Activated naive CD4-positive, alpha-beta T cell (primary cell): ENCODE data around the gene OCA2.
"Not testable (repeated sequence)": the region's sequence is repeated elsewhere in the genome, so short reads cannot be mapped to it uniquely, and the experiment has no call there.

ENCODE experiments used
- DNase-seq, 4 experiments: peaks; one replicate each; lab custom pipeline; 2025; lab: John Stamatoyannopoulos, UW

Gene OCA2

DNA sequence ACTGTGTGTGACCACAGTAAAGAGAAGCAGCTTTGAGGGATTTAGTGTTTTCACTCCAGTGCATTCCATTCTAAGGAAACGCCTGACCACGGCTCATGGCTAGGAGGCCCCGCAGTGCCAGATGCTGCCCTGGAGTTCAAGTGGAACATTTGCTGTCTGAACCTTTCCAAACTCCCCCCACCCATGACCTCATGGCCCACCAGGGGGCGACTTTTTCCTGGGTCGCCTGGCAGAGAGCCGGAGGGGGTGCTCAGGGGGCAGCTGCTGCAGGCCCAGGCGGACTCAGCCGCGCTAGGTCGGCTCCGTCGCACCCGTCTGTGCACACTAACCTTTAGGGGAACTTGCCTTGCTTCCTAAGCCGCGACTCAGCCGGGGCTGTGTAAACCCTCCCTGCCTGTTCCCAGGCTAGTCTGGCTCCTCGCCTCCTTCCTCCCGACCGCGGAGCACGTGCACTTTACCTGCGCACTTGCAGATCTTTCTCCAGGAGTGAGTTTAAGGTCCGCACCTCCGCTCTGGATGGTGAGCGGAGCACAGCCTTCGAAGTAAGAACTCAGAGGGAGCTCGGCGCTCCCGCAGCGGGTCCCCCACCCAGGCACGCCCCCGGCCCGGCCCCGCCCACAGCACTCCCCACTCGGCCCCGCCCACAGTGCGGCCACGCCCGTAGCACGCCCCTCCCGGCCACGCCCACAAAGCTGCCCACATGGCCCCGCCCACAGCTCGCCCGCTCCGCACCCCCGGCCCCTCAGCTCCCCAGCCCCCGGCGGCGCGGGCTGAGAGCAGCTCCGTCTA is at the start of gene OCA2:
TSS of gene OCA2 (minus strand) at position 550 of the 789 bp plus-strand sequence. CDS start 17,441 bp downstream, outside the sequence.
- peak in 3 of 4 experiments; percentile 20 to 64 (median 35) for DNase-seq

DNA sequence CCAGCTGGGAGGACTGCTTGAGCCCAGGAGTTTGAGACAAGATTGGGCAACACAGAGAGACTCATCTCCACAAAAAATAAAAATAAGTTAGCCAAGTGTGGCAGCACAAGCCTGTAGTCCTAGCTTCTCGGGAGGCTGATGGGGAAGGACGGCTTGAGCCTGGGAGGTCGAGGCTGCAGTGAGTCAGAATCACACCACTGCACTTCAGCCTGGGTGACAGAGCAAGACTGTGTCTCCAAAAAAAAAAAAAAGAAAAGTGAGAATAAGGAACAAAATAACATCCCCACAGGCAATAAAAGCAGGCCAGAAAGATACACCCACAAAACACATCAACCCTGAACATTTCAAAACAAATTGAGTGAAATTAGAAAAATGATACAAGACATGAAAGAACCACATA is 48.7 kb upstream of the OCA2 start:
- no peak for DNase-seq

DNA sequence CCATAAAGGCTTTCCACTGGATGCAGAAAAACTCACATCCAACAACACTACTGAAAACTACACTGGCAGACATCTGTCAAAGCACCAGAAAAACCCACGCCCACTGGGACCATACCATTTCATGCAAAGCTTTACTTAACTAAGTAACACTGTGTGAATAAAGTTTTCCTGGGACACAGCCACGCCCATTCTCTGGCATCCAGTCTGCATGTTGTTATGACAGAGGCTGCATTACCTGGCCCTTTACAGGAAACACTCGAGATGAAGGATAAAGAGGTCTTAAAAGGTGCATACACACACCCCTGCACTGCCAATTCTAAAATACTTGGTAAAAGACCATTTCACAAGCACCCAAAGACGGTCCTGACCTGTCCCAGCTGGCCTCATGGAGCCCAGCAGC is 46.3 kb upstream of the OCA2 start:
- DNase-seq: not testable (repeated sequence)

DNA sequence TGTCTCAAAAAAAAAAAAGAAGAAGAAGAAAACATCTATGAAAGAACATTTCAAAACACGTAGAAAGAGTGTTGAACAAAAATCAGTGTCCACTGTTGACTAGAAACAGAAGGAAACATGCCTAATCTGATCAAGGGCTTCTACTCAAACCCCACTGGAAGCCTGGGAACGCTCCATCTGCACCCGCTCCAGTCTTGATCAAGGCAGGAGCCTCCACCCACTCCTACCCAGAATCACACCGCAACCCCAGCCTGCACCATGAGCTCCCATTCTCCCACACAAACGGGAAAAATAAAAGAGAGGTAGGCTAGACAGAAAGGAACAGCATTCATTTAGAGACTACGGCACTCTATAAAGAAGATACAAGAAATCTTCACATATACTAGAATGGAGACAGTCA is 40.9 kb upstream of the OCA2 start:
- DNase-seq: no peak

DNA sequence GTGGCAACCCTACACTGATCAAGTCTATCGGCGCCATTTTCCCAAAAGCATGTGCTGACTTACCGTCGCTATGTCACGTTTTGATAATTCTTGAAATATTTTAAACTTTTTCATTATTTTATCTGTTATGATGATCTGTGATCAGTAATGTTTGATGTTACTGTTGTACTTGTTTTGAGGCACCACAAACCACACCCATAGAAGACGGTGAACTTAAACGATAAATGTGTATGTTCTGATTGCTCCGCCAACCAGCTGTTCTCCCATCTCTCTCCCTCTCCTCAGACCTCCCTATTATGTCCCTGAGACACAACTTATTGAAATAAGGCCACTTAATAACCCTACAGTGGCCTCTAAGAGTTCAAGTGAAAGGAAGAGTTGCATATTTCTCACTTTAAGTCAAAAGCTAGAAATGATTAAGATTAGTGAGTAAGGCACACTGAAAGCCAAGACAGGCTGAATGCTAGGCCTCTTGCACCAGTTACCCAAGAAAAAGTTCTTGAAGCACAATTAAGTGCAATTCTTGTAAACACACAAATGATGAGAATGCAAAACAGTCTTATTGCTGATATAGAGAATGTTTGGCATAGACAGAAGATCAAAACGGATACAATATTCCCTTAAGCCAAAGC is 38.4 kb upstream of the OCA2 start:
- DNase-seq: not testable (repeated sequence)

DNA sequence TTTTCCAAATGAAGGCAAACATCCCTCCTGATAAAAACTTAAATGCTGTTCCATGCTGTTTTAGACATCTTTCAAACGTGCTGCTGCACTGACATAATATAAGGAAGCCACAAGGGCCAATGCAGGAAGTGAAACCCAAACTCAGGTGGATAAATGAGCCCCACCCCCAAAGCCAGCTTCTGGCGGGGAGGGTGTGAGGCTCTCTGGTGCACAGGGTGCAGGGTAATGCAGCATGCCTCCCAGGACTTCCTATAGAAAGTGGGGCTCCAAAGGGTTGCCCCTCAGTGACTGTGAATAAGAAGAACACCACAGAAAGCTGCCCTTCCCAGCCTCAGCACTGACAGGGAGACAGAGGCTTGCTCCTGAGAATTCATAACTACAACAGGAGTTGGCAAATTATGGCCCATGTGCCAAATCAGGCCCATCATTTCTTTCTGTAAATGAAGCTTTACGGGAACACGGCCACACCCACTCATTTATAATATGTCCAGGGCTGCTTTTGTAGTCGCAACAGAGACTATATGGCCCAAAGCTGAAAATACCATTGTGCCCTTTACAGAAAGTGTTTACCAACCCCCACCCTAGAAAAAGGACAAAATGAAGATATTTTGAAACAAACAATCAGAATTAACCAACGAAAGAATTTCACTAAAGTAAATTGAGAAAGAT is 37.3 kb upstream of the OCA2 start:
- peak in 1 of 4 experiments; percentile 21 for DNase-seq

DNA sequence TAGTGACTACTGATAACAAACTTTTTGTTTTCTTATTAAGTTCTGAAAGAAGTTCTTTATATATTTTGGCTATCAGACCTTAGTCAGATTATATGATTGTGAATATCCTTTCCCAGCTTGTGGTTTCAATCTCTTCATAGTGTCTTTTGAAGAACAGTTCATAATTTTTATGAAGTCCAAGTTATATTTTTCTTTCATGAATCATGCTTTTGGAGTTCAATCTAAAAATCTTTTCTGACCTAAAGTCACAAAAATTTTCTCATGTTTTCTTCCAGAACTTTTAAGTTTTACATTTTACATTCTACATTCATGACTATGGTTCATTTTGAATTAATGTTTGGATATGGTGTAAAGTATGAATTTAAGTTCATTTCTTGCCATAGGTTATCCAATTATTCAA is 34.2 kb upstream of the OCA2 start:
- no peak for DNase-seq

DNA sequence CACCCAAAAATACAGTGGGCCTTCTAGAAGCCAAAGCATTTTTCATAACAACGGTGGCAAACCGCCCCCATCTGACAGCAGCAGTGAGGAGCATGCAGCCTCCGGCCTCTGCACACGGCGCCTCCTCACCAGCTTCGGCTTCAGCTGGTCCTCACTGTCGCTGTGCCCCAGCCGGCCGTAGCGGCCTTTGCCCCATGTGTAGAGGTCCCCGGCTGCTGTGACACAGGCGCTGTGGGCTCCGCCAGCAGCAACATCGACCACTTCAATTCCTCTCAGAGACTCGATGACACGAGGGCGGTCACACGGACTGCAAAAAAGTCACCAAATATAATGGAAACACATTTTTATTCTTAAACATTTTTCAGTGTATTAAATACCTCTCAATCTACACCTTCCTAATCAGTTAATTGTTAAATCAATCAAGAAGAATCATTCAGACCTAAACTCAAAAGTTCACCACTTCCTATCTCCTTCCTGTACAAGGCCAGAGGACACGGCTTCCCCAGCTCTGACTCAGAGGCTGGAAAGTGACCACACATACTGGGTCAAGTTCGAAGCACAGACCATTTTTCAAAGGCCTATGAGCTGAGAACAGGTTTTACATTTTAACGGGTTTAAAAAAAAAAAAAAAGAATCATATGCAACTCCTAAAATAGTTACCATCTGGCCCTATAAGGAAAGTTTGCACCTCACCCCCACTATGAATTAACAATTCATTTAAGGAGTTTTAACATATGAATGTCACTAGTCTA is 33.6 kb upstream of the OCA2 start:
- DNase-seq: no peak

DNA sequence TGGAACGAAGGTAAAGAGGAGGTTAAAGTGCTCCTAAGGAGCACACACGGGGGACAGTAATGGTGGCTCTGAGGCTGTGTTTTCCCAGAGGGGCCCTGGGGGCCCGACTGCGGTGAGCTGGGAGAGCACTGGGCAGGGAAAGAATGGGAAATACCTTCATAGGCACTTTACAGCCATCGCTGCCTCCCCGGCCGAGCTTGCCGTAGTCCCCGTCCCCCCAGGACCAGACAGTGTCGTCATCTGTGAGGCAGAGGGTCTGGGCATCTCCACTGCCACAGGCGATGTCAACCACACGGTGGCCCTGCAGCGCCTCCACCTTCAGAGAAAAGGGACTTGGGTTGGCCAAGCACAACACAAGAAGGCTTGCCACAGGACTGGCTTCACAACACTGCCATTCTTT is 32.8 kb upstream of the OCA2 start:
- no peak for DNase-seq

DNA sequence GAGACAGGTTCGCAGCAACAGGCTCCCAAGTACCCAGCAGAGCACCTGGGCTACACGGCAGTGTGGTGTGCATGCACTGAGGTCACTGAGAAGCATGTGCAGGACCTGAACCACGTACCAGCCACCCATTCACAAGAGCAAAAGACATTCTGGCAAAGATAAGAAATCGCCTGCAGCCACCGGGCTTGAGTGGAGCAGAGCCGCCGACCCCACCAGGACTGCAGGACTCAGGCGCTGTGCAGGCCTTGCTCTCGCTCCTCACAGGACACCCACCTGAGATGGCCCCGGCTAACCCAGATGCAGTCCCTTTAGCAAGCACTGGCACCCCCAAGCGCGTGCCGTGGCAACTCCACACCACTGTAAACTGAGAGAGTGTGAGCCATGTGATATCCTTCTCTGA is 32.3 kb upstream of the OCA2 start:
- DNase-seq: no peak

DNA sequence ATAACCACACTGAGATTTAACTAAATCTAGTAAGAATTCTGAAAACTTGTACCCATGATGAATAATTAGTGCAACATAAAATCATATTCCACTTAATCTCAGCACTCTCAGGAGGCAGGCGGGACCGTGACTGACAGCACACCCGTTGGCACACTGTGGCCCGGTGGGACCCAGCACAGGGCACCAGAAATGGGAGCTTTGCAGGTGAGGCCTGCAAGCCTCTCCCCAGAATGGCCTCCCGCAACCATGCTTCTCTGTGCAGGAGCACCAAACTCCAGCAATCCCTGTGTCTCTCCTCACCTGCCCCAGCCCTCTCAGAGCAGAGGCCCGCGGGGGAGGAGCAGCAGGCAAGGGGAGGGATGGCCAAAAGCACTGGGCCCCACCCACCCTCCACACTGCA is 31.5 kb upstream of the OCA2 start:
- no peak for DNase-seq

DNA sequence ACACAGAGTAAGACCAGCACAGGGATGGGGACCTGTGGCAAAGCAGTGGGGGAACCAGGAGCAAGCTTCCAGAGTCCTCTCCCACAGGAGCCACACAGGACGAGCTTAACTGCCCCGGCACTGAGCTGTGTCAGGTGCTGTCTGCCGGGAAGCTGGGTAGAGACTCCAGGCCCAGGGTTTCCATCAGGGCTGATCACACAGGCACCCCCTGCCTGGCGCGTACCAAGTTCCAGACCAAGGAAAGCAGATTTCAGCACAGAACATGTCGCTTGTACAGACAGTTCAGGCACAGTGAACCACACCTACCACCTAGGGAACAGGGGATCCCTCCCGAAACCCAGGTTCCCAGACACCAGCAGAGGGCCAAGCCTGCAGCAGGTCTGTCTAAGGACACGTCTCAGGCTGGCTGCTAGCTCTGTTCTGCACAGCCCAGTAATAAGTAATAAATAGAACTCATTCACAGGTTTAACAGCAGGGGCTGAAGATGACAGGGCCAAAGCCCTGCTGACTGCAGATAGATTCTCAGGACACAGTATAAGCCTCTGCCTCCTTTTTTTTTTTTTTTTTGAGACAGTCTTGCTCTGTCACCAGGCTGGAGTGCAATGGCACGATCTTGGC is 30.2 kb upstream of the OCA2 start:
- no peak for DNase-seq

DNA sequence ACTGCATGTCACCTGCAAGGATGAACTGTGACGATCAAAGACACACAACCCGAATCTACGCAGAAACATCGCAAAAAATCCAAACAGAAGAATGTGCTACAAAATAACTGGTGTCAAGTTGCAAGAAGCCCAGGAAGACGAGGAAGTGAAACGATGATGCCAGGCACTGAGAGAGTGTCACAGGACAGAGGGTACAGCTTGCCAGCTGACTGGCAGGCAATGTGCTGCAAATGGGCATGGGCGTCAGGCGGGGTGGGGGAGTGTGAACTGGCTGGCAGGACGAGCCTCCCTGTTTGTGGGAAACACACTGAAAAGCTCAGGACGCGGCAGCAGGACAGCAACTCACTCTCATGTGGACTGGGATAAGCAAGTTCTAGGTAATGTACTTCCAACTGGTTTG is 28.9 kb upstream of the OCA2 start:
- DNase-seq: no peak

DNA sequence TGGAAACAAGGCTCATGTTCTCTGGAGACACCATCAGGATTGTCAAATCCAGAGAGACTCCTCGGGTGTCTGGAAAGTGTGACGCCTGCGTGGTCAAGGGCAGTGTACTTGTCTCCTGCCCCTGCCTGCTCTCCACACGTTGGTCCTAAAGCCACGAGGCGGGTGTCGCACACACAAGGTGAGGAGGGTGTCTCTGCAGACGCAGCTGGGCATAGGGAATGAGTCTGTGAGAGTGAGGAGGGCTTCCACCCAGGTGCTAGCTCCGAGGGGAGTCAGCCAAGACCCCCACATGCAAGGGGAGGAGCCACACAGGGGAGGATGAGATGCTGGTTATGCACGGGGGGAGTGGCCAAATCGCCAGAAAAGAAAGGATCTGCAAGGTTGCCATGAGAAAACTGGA is 27.9 kb upstream of the OCA2 start:
- DNase-seq: no peak

DNA sequence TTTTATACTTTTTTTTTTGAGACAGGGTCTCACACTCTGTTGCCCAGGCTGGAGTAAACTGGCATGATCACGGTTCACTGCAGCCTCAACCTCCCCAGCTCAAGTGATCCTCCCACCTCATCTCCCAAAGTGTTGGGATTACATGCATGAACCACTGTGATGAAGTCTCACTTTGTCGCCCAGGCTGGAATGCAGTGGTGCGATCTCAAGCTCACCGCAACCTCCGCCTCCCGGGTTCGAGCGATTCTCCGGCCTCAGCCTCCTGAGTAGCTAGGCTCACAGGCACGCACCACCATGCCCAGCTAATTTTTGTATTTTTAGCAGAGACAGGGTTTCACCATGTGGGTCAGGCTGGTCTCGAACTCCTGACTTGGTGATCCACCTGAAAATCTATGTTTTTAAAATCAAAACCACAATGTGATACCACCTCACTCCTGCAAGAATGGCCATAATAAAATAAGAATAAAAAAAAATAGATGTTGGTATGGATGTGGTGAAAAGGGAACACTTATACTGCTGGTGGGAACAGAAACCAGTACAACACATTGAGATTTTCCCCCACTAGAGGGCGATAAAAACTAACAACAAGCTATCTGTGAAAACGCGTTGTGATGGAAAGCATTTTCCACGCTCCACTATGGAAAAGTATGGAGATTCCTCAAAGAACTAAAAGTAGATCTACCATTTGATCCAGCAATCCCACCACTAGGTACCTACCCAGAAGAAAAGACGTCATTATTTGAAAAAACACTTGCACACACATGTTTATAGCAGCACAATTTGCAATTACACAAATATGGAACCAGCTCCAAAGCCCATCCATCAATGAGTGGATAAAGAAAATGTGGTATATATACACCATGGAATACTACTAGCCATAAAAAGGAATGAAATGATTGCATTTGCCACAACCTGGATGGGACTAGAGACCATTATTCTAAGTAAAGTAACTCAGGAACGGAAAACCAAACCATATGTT is 26.8 kb upstream of the OCA2 start:
- no peak for DNase-seq

DNA sequence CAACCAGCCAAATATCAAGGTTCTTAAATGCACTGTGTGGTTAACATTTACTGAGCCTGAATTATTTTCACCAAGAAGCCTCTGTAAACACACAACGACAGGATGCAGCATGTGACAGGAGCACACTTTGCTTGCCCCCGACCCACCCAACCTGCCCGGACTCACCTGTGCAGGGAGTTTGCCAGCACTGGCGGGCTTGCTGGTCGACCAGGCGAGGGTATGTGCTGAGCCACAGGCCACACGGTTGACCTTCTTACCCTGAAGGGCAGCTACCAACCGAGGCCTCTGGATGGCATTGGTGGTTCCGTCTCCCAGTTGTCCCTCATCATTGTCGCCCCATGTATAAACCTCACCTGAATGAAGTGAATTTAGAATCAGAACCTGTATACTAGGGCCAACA is 25.7 kb upstream of the OCA2 start:
- DNase-seq: no peak

DNA sequence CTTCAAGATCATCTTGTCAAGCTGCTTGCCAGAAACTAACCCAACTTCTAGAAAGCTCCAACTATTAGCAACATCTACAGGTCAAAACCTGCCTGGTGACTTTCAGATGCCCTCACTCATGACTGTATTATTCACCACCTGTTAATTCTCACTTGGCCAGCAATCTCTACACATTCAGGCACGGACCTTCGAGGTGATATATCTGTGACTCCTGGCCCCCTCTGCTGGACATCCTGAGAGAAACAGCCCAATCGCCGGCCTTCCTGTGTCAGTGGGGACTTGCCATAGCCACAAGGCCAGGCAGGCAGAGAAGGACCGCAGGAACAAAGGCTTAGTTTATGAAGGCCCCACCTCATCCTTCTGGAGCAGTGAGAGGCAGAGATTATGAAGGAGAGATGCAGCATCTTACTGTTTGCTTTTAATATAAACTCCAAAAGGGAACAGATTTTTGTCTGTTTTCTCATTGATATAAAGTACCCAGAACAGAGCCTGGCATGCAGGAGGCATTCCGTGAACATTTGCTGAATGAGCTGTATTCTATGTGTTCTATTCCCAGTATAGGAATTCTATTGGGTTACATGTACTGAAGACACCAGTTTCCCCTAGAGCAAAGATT is 24.4 kb upstream of the OCA2 start:
- DNase-seq: peak in 1 of 4 experiments; percentile 3

DNA sequence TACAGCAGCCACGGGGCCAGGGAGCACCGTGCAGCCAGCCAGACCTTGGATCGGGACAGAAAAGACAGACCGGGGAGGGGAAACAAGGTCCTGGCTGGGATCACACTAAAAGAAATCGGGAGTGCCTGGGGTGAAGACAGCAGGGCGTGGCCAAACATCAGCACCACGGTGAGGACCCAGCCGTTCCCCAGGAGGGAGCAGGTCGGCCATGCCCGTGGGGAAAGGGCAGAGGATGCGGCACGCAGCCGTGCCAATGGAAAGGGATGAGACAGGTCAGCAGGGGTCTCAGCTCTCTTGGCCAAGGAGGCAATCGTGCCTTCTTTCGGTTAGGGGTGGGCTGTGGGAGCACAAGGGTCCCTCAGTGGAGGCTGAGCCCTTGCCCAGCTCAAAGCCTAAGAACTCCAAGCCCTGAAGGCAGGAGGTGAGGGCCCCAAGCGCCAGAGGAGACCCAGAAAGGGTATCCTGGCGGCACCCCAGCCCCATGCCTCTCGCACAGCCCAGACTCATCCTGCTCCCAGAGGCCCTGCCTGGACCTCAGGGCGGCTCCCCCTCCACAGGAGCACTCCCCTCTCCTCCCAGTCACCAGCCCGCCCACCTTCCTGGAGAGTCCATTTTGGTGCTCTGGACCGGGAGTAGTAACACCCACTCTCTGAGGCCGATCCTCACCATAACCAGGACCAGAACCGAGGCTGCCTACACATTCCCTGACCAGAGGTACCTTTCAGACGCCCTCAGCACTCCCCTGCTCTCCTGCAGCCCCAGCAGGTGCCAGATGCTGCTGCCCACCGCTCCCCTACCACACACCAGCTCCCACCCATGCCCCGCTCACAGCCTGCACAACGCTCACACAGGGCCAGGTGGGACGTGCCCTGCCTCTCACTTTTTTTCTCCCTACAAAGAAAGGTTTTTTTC is 23.2 kb upstream of the OCA2 start:
- no peak for DNase-seq

DNA sequence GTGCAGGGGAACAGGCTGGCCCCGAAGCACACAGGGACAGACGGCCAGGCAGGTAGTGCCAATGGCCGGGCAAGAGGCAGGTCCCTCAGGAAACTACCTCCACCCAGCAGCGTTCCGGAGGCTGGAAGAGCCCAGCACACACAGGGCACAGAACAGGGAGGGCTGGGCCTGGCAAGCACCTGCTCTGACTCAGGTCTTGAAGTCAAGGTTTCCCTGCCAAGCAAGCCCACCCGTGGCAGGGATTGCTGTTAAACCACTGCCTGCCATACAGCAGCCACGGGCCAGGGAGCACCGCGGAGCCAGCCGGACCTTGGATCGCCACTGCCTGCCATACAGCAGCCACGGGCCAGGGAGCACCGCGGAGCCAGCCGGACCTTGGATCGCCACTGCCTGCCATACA is 22.5 kb upstream of the OCA2 start:
- not testable (repeated sequence) for DNase-seq
